ENCODE data around the gene MEGF6.

DNA sequence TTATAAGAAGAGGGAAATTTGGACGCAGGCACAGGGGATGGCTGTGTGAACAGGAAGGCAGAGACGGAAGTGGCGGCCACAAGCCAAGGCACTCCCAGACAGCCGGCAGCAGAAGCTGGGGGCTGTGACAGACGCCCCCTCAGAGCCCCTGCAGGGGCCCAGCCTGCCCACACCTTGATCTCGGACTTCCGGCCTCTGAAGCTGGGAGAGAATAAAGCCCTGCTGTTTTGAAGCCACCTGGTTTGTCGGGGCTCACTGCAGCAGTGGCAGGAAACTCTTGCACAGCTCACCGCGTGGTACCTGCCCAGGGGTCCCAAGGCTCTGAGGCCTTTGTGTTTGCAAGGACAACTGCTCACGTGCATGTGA, 13.7 kb downstream of the MEGF6 start:
- no peak for TF ChIP-seq POLR2AphosphoS5 (IDR thresholded peaks at IDR 0.05)
- TF ChIP-seq CTCF (IDR thresholded peaks at IDR 0.05) = no peak
- TF ChIP-seq POLR2A (IDR thresholded peaks at IDR 0.05) = no peak
